Activated CD4-positive, alpha-beta T cell treated with anti-CD3 and anti-CD28 coated beads, Interleukin-2, amount 50 U/mL, for 24 hours (primary cell): ENCODE measurements around the gene PPP1R3F.
"Not testable (repeated sequence)": the region's sequence is repeated elsewhere in the genome, so short reads cannot be mapped to it uniquely, and the experiment has no call there.

Experiments
- DNase-seq, 2 donors: peaks; one replicate each; pipeline ENCODE4 v3.0.0-alpha.2; 2020; ENCODE audit warnings: low read depth in 1 of 2, low spot score in 1 of 2

The PPP1R3F gene

GRCh38 chrX:49312176-49312575 is 42.6 kb downstream of the PPP1R3F start:
- DNase-seq, result no peak

GRCh38 chrX:49316085-49316484 is 46.5 kb downstream of the PPP1R3F start:
- DNase-seq, result no peak

DNA sequence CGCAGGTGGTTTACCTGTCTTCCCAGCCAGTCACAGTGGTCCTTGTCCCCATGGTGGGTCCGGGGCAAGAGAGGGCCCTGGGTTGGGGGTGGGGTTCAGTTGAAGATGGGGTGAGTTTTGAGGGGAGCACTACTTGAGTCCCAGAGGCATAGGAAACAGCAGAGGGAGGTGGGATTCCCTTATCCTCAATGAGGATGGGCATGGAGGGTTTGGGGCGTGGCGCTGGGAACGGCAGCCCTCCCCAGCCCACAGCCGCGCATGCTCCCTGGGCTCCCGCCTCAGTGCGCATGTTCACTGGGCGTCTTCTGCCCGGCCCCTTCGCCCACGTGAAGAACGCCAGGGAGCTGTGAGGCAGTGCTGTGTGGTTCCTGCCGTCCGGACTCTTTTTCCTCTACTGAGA is 52.1 kb downstream of the PPP1R3F start, which contains the start of gene GAGE12J:
Gene GAGE12J, plus strand, starts transcription at position 301 of the 400 bp plus-strand sequence. CDS start 1,157 bp downstream, outside the sequence.
- not testable (repeated sequence) for DNase-seq

DNA sequence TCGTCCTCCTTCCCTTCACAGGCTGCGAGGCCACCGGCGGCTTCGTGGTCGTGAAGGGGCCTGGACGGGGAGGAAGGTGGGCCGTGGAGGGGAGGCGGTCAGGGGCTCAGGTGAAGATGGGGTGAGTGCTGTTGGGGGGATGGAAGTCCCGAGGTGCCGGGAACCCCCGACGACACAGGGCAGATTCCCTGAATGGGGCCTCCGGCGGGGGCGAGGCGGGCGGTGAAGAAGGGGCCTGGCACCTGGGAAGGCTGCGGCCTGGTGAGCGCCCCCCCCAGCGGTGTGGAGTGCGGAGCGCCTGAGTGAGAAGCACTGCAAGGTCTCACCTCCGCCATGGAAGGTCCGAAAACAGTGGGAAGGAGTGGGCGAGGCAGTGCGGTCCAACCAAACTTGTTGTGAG is 52.7 kb downstream of the PPP1R3F start:
- not testable (repeated sequence) for DNase-seq

- DNase-seq, result not testable (repeated sequence)
These were observed 54.1 kb downstream of the PPP1R3F start for GRCh38 chrX:49323735-49324134.

GRCh38 chrX:49330421-49330820 is 60.8 kb downstream of the PPP1R3F start:
- not testable (repeated sequence) for DNase-seq

DNA sequence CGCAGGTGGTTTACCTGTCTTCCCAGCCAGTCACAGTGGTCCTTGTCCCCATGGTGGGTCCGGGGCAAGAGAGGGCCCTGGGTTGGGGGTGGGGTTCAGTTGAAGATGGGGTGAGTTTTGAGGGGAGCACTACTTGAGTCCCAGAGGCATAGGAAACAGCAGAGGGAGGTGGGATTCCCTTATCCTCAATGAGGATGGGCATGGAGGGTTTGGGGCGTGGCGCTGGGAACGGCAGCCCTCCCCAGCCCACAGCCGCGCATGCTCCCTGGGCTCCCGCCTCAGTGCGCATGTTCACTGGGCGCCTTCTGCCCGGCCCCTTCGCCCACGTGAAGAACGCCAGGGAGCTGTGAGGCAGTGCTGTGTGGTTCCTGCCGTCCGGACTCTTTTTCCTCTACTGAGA is 61.7 kb downstream of the PPP1R3F start, which contains the start of gene GAGE13:
Gene GAGE13, plus strand, starts transcription at position 301 of the 400 bp plus-strand sequence. CDS start 1,156 bp downstream, outside the sequence.
- not testable (repeated sequence) for DNase-seq

- not testable (repeated sequence) for DNase-seq
These were observed 62.2 kb downstream of the PPP1R3F start for GRCh38 chrX:49331841-49332240.
